CD4-positive, alpha-beta T cell treated with Interferon gamma for 1 hour (primary cell): ENCODE data around the gene BRD7.

ENCODE experiments used
- DNase-seq: peaks from one replicate; pipeline ENCODE4 v3.0.0-alpha.2; 2020

Gene BRD7

GRCh38 chr16:50303041-50303604, 65.7 kb downstream of the BRD7 start:
- no peak for DNase-seq

GRCh38 chr16:50302472-50303005, 66.2 kb downstream of the BRD7 start:
- no peak for DNase-seq

GRCh38 chr16:50301626-50302471, 66.9 kb downstream of the BRD7 start:
- DNase-seq = no peak

DNA sequence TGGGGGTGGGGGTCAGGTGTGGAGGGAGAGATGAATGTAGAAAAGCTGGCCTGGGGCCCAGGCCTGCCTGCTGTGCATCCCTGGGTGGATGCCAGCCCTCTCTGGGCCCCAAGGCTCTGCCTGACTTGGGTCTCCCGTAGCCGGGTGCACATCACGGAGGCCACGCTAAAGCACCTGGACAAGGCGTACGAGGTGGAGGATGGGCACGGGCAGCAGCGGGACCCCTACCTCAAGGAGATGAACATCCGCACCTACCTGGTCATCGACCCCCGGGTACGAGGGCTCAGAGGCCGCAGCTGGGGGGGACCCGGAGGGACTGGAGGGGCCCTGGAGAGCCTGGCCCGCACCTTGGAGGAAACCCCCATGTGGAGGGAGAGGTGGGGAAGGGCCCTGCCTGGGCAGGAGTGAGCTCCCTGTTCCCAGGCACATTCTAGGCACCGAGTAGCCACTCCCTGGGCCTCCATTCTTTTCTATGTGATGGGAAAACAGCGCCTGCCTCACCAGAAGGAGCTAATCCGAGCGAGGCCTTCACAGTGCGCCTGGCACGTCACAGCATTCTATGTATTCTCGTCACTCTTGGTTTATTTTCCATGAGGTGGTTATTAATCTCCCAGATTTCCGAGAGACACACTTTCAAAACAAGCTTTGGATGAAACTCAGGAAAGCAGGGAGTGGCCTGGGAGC, 67.7 kb downstream of the BRD7 start:
- no peak for DNase-seq

- DNase-seq = no peak
Measured at GRCh38 chr16:50299508-50300105, 69.2 kb downstream of the BRD7 start.

DNA sequence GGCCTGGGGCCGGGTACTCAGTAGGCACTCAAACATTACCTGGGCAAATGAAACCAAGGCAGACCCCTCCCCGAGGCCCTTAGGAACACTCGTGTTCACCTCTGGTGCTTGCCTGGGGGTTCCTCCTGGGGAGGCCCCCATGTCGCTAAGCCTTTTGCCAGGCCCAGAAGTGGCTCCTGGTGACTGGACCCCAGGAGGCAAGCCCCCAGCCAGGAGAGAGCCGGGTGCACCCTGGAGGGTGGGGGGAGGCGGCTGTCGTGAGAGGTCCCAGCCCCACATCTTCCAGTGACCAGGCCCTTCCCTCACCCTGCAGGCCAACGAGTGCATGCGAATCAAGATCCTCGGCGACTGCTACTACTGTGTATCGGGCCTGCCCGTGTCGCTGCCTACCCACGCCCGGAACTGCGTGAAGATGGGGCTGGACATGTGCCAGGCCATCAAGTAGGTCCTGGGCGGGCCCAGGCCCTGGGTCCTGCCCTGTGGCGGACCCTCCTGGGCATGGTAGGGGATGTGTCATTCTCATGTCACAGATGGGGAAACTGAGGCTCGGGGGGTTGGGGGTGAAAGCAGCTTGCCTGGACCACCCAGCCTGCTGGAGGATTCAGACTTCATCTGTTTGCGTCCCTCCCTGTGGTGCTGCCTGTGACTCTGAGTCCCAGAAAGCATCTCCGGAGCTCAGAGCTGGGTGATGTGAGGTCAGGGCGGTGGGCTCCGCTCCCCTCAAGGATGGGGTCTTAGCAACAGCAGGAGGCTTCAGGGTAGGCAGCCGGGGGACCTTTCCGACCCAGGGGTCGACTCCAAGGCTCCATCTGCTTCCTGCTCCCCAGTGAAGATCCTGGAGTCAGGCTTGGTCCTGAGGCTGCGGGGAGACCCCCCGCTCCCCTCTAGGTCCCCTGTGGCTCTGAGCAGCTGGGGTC, 69.9 kb downstream of the BRD7 start:
- no peak for DNase-seq

- DNase-seq = no peak
Measured at GRCh38 chr16:50298075-50298460, 70.7 kb downstream of the BRD7 start.

- DNase-seq = no peak
Measured at GRCh38 chr16:50297301-50298074, 71.3 kb downstream of the BRD7 start.

DNA sequence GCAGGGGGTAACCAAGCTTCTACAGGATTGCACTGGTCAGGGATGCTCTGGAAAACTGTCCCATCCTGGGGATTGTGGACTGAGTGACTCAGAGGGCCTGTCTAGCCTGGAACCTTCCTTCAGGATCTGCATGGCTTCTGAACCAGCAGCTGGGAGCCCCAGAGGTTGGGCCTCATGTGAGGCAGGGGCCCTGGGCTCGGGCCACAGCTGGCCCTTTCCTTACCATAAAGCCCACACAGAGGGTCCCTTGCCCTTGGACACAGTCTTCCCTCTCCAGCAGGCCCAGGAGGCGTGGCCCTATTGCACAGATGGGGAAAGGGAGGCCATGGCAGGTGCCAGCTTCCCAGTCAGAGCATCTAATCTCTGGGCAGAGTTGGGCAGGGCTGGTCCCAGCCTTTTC, 72.0 kb downstream of the BRD7 start:
- DNase-seq = no peak

GRCh38 chr16:50295541-50296132, 73.2 kb downstream of the BRD7 start:
- no peak for DNase-seq

DNA sequence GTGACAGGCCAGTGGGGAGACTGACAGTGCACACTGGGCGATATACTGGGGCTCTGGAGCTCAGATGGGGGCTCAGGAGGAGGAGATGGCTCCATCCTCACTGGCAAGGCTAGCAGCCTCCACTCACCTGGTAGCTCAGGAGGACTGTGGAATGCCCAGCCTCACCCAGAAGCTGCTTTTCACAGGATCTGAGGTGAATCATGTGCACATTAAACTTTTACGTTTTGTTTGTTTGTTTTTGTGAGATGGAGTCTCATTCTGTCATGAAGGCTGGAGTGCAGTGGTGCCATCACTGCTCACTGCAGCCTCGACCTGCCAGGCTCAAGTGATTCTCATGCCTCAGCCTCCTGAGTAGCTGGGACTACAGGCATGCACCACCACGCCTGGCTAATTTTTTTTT, 73.8 kb downstream of the BRD7 start:
- no peak for DNase-seq

DNA sequence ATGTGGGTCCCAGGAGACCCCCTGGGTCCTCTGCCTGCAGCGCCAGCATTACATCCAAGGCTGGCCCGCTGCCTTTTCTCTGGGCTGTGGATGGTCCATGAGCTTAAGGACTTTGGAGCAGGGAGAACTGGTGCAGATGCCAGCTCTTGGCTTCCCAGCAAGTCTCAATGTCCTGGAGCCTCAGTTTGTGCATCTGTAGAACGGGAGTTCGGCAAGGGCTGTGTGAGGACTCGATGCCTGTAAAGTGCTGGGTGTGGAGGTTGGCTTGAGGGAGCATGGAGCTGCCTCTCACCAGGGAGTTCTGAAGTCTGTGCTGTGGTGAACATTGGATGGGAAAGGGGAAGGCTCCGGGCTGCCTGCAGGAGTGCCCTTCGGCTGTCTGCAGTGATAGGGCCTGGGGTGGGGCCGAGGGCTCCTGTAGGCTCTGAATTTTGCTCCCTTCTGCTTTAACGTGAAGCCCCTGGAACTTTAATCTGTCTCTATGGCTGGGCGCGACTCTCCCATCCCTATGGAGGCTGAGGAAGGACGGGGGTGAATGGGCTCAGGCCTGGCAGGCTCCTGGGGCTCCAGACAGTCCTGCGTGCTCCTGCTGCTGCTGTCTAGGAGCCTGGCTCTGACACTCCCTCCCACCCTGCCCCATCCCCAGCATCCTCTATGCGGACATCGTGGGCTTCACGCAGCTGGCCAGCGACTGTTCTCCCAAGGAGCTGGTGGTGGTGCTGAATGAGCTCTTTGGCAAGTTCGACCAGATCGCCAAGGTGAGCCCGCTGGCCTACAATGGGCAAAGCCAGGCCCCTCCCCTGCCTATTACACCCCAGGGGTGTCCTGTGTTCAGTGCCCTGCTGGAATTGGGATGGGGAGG, 74.6 kb downstream of the BRD7 start:
- no peak for DNase-seq

- no peak for DNase-seq
Measured at GRCh38 chr16:50293041-50293783, 75.6 kb downstream of the BRD7 start.

GRCh38 chr16:50292566-50292948, 76.2 kb downstream of the BRD7 start:
- DNase-seq = no peak

DNA sequence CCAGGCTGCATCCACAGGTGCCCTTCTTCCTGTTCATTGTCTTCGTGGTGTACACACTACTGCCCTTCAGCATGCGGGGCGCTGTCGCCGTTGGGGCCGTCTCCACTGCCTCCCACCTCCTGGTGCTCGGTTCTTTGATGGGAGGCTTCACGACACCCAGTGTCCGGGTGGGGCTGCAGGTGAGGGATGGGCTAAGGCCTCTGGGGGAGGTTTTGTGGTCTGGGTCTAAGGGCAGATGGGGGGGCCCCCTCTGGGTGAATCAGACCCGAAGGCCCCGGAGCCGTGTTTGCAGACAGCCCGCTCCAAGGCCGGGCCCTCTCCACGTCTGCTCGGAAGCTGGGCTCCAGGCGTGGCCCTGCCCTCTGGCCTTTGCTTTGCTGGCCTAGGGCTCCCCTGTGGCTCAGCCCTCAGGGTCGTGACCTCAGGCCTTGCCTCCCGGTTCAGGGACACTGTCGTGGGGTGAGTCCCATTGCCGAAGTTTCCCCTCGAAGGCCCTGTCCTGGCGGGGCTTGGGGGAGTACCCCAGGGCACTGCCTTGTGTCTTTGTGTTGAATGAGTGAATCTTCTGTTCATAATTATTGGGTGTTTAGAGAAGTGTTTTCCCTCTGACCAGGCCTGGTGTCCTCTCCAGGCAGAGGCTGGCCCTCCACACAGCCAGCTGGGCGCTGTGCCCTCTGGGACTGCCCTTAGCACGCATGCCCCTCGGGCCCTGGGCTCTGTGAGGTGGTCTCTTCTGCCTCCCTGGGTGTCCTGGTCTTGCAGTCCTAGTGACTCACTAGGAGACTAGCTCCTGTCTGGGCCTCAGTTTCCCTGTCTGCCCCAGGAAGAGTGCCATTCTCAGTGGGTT, 76.8 kb downstream of the BRD7 start:
- DNase-seq = no peak

DNA sequence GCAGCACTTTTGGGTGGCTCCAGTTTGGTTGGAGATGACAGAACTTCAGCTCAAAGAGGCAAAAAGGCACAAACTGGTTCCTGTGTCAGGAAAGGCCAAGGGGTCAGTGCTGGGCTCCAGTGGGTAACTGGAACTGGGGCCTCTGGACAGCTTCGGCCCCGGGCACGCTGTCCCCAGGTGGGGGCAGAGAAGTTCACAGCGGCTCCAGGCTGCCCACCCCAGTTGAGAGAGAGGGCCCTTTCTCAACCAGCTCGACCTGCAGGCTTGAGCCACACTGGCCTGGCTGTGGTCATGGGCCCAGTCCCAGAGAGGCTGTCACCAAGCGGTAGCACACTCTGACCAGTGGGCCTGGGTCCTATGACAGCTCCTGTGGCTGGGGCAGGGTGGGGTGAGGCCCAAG, 77.9 kb downstream of the BRD7 start:
- DNase-seq = no peak

GRCh38 chr16:50289950-50290764, 78.6 kb downstream of the BRD7 start:
- no peak for DNase-seq
